IPS DF 6.9 (cell line): ENCODE measurements around the gene CHP1.
"Not testable (repeated sequence)": the region's sequence is repeated elsewhere in the genome, so short reads cannot be mapped to it uniquely, and the experiment has no call there.

Source experiments
- DNase-seq: peaks from one replicate; pipeline ENCODE4 v3.0.0-alpha.2; 2013; ENCODE audit warnings: low read depth, low spot score
- H3K27ac ChIP-seq: one replicate; pipeline ENCODE4 v1.5.1; 2013; ENCODE audit warnings: low read length, control low read depth
- H3K27me3 ChIP-seq: 2 replicates; pipeline ENCODE4 v1.6.1; 2013; ENCODE audit warnings: mild to moderate bottlenecking, low read length; ENCODE audit not compliant: control insufficient read depth, insufficient read depth
- H3K36me3 ChIP-seq: 2 replicates; pipeline ENCODE4 v1.6.1; 2013; ENCODE audit warnings: low read length; ENCODE audit not compliant: control insufficient read depth, insufficient read depth
- H3K4me1 ChIP-seq: 2 replicates; pipeline ENCODE4 v1.6.1; 2013; ENCODE audit warnings: low read length; ENCODE audit not compliant: control insufficient read depth, insufficient read depth
- H3K4me3 ChIP-seq: 2 replicates; pipeline ENCODE4 v1.5.1; 2013; ENCODE audit warnings: mild to moderate bottlenecking, low read length
- H3K9me3 ChIP-seq: 2 replicates; pipeline ENCODE4 v1.6.1; 2013; ENCODE audit warnings: low read length, inconsistent platforms; ENCODE audit not compliant: control insufficient read depth, insufficient read depth
- WGBS: extraction: QIAGEN DNeasy Blood & Tissue Kit; methylation state at CpG from one replicate; pipeline ENCODE4 v1.1.7; 2013; ENCODE audit warnings: mixed read lengths, missing lambda C conversion rate; ENCODE audit not compliant: insufficient read length, insufficient coverage; 5-methylcytosine and 5-hydroxymethylcytosine counted together

The CHP1 gene

DNA sequence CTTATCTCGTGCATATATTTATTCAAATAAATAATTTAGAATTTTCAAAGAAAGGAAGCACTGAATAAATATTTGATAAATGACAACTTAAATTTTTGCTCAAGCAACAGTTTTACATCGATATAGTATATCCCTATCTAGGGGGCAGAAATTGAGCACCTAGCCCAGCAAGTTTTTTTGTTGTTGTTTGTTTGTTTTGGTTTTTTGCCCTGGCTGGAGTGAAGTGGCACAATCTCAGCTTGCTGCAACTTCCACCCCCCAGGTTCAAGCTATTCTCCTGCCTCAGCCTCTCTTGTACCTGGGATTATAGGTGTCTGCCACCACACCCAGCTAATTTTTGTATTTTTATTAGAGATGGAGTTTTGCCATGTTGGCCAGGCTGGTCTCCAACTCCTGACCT, 58.9 kb downstream of the CHP1 start:
- no peak for DNase-seq
- Histone ChIP-seq H3K27me3 (no peaks in the 10 kb centered on the region), H3K27ac (no peak overlapping the region), H3K4me3 (no peak overlapping the region), H3K9me3 (no peaks in the 10 kb centered on the region), H3K36me3 (peaks cover 15% of the 10 kb centered on the region; the same call in 1 of the 2 replicates), H3K4me1 (no peaks in the 10 kb centered on the region)
- WGBS: no CpG with 5 or more reads among the region's 2 CpGs

DNA sequence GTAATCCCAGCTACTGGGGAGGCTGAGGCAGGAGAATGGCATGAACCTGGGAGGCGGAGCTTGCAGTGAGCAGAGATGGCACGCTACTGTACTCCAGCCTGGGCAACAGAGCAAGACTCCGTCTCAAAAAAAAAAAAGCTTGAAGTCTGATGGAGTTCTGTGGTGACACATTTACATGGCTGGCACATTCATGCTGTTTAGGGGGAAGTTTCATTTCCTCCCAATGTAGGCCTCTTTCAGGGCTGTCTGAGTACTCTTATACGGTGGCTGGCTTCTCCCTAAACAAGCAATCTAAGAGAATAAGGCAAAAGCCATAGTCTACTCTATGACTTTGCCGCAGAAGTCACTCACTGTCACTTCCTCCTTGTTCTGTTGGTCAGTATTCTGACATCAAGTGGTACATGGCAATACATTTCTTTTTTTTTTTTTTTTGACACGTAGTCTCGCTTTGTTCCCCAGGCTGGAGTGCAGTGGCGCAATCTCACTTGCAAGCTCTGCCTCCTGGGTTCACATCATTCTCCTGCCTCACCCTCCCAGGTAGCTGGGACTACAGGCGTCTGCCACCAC, 60.1 kb downstream of the CHP1 start:
- Histone ChIP-seq H3K9me3 (no peaks in the 10 kb centered on the region), H3K36me3 (peaks cover 15% of the 10 kb centered on the region; the same call in 1 of the 2 replicates), H3K4me3 (no peak overlapping the region), H3K4me1 (no peaks in the 10 kb centered on the region), H3K27me3 (no peaks in the 10 kb centered on the region), H3K27ac (no peak overlapping the region)
- no peak for DNase-seq
- no CpG with 5 or more reads among the region's 9 CpGs for WGBS

- no peak overlapping the region for H3K4me3 ChIP-seq
- DNase-seq: no peak
- H3K36me3 ChIP-seq: peaks cover 14% of the 10 kb centered on the region; the same call in 1 of the 2 replicates
- no peak overlapping the region for H3K27ac ChIP-seq
- no peaks in the 10 kb centered on the region for H3K27me3 ChIP-seq
- no CpG with 5 or more reads among the region's 1 CpG for WGBS
- no peaks in the 10 kb centered on the region for H3K9me3 ChIP-seq
- H3K4me1 ChIP-seq: no peaks in the 10 kb centered on the region
Observed at GRCh38 chr15:41292521-41292920, 61.5 kb downstream of the CHP1 start.

GRCh38 chr15:41301139-41301538, 70.1 kb downstream of the CHP1 start:
- H3K4me1 ChIP-seq, DNase-seq, H3K27me3 ChIP-seq, H3K9me3 ChIP-seq, H3K4me3 ChIP-seq, H3K27ac ChIP-seq, H3K36me3 ChIP-seq: not testable (repeated sequence)
- no CpG with 5 or more reads among the region's 2 CpGs for WGBS

DNA sequence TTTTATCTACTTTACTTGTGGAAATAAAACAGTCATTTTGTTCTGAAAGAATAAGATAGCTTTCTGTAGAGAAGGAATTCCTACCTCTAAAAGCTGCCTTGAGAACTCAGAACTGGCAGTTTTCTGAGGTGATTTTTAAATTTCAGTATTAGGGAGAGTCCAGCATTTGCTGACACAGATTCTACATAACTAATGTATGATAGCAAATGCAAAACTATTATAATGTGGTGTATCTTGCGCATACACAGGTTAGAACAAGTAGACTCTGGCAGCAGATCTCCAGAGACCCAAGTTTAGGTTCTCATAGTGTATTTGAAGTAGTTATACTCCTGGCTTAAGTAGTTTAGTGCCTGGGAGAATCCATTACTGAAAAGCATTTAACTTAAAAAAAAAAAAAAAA, 70.5 kb downstream of the CHP1 start:
- no peak overlapping the region for H3K27ac ChIP-seq
- no peak overlapping the region for H3K4me3 ChIP-seq
- no peaks in the 10 kb centered on the region for H3K9me3 ChIP-seq
- no CpG with 5 or more reads among the region's 1 CpG for WGBS
- no peaks in the 10 kb centered on the region for H3K27me3 ChIP-seq
- peaks cover 8% of the 10 kb centered on the region; the same call in 1 of the 2 replicates for H3K36me3 ChIP-seq
- DNase-seq: no peak
- H3K4me1 ChIP-seq: no peaks in the 10 kb centered on the region; the same call in 1 of the 2 replicates

GRCh38 chr15:41304149-41304770, 73.2 kb downstream of the CHP1 start:
- H3K27ac ChIP-seq: no peak overlapping the region
- H3K4me1 ChIP-seq: no peaks in the 10 kb centered on the region; the same call in 1 of the 2 replicates
- H3K36me3 ChIP-seq: no peaks in the 10 kb centered on the region; the same call in 1 of the 2 replicates
- DNase-seq: no peak
- WGBS: no CpG with 5 or more reads among the region's 3 CpGs
- no peaks in the 10 kb centered on the region for H3K27me3 ChIP-seq
- no peaks in the 10 kb centered on the region for H3K9me3 ChIP-seq
- H3K4me3 ChIP-seq: no peak overlapping the region

DNA sequence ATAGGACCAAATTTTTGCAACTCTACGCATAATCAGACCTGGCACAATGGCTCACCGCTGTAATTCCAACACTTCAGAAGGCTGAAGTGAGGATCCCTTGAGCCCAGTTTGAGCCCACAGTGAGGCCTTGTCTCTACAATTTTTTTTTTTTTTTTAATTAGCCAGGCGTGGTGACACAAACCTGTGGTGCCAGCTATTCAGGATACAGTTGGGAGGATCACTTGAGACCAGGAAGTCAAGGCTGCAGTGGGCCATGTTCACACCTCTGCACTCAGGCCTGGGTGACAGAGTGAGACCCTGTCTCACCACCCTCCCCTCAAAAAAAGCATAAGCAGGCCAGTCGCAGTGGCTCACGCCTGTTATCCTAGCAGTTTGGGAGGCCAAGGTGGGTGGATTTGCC, 76.6 kb downstream of the CHP1 start:
- Histone ChIP-seq H3K36me3 (no peaks in the 10 kb centered on the region; the same call in 1 of the 2 replicates), H3K27ac (no peak overlapping the region), H3K4me3 (no peak overlapping the region), H3K9me3 (no peaks in the 10 kb centered on the region), H3K4me1 (no peaks in the 10 kb centered on the region; the same call in 1 of the 2 replicates), H3K27me3 (no peaks in the 10 kb centered on the region)
- DNase-seq: no peak
- no CpG with 5 or more reads among the region's 5 CpGs for WGBS

DNA sequence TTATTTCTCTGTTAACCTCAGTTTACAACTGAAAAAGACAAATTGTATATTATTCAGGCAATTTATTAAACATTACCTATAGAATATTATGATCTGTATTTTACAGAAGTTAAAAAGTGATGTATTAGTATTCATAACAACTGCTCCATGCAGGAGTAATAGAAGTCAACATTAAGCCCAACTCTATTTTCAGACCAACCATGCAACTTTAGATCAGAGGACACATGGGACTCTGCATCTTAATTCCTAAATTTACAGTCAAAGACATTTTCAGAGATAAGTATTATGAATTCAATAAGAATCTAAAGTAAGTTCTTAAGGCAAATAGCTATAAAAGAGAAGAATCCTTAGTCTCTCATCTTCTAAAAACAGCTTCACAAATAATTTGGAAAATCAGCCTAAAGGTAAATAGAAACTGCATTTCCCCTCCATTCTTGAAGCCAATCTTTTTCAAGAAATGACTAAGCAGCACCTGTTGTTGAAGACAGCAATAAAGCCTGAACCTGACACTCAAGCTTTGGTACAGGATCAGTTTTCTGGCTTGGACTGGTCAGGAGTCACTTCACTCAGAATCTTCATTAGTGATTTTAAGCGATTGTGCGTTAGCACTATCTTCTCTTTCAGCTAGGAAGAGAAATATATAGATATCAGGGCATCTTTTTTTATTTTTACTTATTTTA, 78.3 kb downstream of the CHP1 start:
- Histone ChIP-seq H3K27me3 (no peaks in the 10 kb centered on the region), H3K4me1 (no peaks in the 10 kb centered on the region), H3K27ac (no peak overlapping the region), H3K4me3 (no peak overlapping the region), H3K36me3 (no peaks in the 10 kb centered on the region; the same call in 1 of the 2 replicates), H3K9me3 (no peaks in the 10 kb centered on the region)
- DNase-seq: no peak
- WGBS: no CpG with 5 or more reads among the region's 2 CpGs

- not testable (repeated sequence) for H3K4me1 ChIP-seq, H3K36me3 ChIP-seq
Observed at GRCh38 chr15:41320805-41321330, 89.8 kb downstream of the CHP1 start.

DNA sequence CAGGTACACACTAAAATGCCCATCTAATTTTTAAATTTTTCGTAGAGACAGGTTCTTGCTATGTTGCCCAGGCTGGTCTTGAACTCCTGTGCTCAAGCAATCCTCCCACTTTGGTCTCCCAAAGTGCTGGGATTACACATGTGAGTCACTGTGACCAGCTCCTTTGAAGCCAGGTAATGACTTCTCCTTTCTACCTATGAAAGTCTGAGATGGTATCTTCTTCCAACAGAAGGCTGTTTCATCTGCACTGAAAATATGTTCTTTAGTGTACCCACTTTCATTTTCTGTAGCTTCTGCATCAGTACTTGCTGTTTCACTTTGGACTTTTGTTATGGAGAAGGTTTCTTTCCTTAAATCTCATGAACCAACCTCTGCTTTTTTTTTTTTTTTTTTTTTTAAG, 92.5 kb downstream of the CHP1 start:
- Histone ChIP-seq H3K27ac (no peak overlapping the region), H3K27me3 (no peaks in the 10 kb centered on the region), H3K4me3 (no peak overlapping the region), H3K4me1 (no peaks in the 10 kb centered on the region), H3K36me3 (no peaks in the 10 kb centered on the region), H3K9me3 (no peaks in the 10 kb centered on the region)
- DNase-seq: no peak
- no CpG with 5 or more reads among the region's 1 CpG for WGBS

More at GRCh38 chr15:41320805-41321330, 89.8 kb downstream of the CHP1 start:
- not testable (repeated sequence) for H3K27me3 ChIP-seq, H3K9me3 ChIP-seq, DNase-seq, H3K4me3 ChIP-seq, H3K27ac ChIP-seq
- no CpG with 5 or more reads among the region's 39 CpGs for WGBS
